Adipocyte (in vitro differentiated cells): ENCODE results near the gene PRKCB.
A peak's percentile ranks its signal among the peaks of the same experiment; 100 is the strongest.
"Not testable (repeated sequence)": the region's sequence is repeated elsewhere in the genome, so short reads cannot be mapped to it uniquely, and the experiment has no call there.

Source experiments
- DNase-seq: peaks from one replicate; pipeline ENCODE4 v3.0.0-alpha.2; 2015; ENCODE audit warnings: low read depth
- H3K27me3 ChIP-seq: replicated peaks from 2 replicates; pipeline ENCODE4 v1.7.0; 2013; ENCODE audit warnings: mild to moderate bottlenecking, low read length, moderate library complexity; ENCODE audit not compliant: control insufficient read depth, insufficient read depth
- H3K36me3 ChIP-seq: 2 replicates; pipeline ENCODE4 v1.7.0; 2013; ENCODE audit warnings: low read length, mild to moderate bottlenecking, moderate library complexity; ENCODE audit not compliant: control insufficient read depth, insufficient read depth, severe bottlenecking
- H3K4me1 ChIP-seq: 2 replicates; pipeline ENCODE4 v1.7.0; 2013; ENCODE audit warnings: mild to moderate bottlenecking, low read length, moderate library complexity; ENCODE audit not compliant: control insufficient read depth, insufficient read depth
- H3K4me3 ChIP-seq: 2 replicates; pipeline ENCODE4 v1.7.0; 2013; ENCODE audit warnings: mild to moderate bottlenecking, low read length, moderate library complexity
- H3K9ac ChIP-seq: 2 replicates; pipeline ENCODE4 v1.7.0; 2013; ENCODE audit warnings: mild to moderate bottlenecking, low read length, moderate library complexity
- H3K9me3 ChIP-seq: 2 replicates; pipeline ENCODE4 v1.7.0; 2013; ENCODE audit warnings: mild to moderate bottlenecking, low read length, moderate library complexity; ENCODE audit not compliant: control insufficient read depth

PRKCB gene

DNA sequence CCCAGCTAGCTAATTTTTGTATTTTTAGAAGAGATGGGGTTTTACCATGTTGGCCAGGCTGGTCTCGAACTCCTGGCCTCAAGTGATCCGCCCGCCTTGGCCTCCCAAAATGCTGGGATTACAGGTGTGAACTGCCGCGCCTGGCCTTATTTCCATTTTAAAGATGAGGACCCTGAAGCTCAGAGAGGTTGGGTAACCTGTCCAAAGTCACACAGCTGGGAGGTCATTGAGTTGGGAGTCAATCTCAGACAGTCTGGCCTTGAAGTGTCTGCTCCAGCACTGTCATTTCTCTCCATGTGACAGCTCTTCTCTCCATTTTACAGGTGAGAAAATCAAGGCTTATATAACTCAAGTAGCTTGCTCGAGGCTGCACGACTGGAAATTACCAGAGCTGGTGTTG lies 179.2 kb downstream of the PRKCB start:
- peaks cover 17% of the 10 kb centered on the region for H3K27me3 ChIP-seq
- not testable (repeated sequence) for H3K9me3 ChIP-seq, H3K9ac ChIP-seq, DNase-seq, H3K4me1 ChIP-seq, H3K36me3 ChIP-seq, H3K4me3 ChIP-seq

GRCh38 chr16:24015923-24016322 lies 180.1 kb downstream of the PRKCB start:
- Histone ChIP-seq H3K4me3 (no peak overlapping the region), H3K9me3 (no peaks in the 10 kb centered on the region), H3K9ac (no peak overlapping the region), H3K27me3 (peaks cover 20% of the 10 kb centered on the region), H3K36me3 (no peaks in the 10 kb centered on the region), H3K4me1 (no peaks in the 10 kb centered on the region)
- no peak for DNase-seq

DNA sequence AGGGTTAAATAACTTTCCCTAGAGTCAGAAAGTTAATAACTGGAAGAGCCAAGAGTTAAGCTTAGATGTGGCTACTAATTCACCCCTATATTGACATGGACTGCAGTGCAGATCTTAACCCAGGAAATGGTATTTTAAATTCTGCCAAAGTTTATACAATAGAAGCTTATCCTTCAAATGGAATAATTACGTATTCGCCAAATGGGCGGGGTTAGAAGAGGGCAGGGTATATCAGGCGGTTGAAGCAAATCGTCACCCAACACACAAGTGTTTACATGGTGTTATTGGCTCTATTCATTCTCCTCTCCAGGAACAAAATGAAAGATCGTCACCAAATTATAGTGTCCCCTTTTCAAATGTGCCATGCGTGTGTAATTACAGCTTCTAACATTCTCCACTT lies 182.7 kb downstream of the PRKCB start:
- Histone ChIP-seq H3K4me3 (no peak overlapping the region), H3K9ac (no peak overlapping the region), H3K4me1 (no peaks in the 10 kb centered on the region), H3K36me3 (no peaks in the 10 kb centered on the region), H3K9me3 (no peaks in the 10 kb centered on the region), H3K27me3 (peaks cover 10% of the 10 kb centered on the region)
- DNase-seq: no peak

GRCh38 chr16:24022797-24023196 lies 187.0 kb downstream of the PRKCB start:
- H3K4me3 ChIP-seq: no peak overlapping the region
- no peak overlapping the region for H3K9ac ChIP-seq
- peaks cover 40% of the 10 kb centered on the region for H3K27me3 ChIP-seq
- no peaks in the 10 kb centered on the region for H3K9me3 ChIP-seq
- DNase-seq: no peak
- no peaks in the 10 kb centered on the region for H3K36me3 ChIP-seq
- no peaks in the 10 kb centered on the region for H3K4me1 ChIP-seq

DNA sequence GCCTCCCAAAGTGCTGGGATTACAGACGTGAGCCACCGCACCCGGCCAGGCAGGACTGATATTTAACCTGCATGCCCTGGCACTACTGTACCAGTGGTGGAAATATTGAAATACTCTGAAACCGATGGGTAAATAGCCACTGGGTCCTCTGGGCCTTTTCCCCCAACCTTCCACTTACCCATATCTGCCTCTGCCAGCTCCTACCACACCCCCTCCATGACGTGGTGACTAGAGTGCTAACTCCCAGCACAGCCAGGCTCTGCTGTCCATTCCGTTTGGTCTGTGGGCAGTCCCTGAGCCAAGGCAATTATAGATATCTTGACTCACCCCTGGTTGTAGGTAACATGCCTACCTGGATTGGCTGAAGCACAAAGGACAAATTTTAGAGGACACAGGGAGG lies 187.8 kb downstream of the PRKCB start:
- Histone ChIP-seq H3K36me3 (no peaks in the 10 kb centered on the region), H3K4me1 (no peaks in the 10 kb centered on the region), H3K4me3 (no peak overlapping the region), H3K9ac (no peak overlapping the region), H3K27me3 (peaks cover 41% of the 10 kb centered on the region), H3K9me3 (no peaks in the 10 kb centered on the region)
- no peak for DNase-seq

DNA sequence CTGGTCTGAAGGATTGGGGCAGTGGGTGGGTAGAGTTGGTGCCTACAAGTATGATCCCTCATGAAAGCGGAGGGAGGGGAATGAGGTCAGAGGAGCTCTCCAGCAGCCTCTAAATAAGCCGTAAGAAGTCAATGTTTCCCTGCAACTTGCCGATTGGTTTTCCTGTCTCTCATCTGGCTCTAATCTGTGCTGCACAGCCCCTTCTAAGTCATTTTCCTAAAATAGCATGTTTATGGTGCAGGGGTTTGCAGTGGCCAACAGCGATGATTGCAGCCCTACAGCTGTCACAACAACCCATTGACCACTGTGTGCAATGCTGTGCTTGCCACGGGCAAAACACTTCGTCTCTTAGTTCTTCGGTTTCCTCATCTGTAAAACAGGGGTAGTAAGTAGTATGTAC lies 189.2 kb downstream of the PRKCB start:
- no peak for DNase-seq
- H3K9ac ChIP-seq: no peak overlapping the region
- peaks cover 47% of the 10 kb centered on the region for H3K27me3 ChIP-seq
- H3K4me3 ChIP-seq: no peak overlapping the region
- no peaks in the 10 kb centered on the region for H3K36me3 ChIP-seq
- no peaks in the 10 kb centered on the region for H3K9me3 ChIP-seq
- peaks cover 3% of the 10 kb centered on the region for H3K4me1 ChIP-seq

DNA sequence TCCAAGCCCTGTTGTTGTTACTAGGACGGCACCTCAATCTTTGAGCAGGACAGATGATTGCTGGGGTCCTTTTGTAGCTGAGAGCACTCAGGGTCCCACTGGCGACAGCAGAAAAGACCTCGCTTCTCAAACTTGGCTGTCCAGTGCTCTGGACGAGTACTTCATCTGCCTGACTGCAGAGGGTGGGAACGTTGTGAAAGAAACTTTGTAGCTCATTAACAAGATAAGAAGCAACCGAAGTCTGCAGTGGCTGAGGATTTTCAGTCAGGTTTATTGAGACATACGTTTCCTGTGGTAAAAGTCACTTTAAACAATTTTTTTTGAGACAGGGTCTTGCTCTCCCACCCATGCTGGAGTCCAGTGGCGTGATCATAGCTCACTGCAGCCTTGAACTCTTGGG lies 191.7 kb downstream of the PRKCB start:
- Histone ChIP-seq H3K27me3 (peaks cover 45% of the 10 kb centered on the region), H3K4me3 (no peak overlapping the region), H3K36me3 (no peaks in the 10 kb centered on the region), H3K9me3 (no peaks in the 10 kb centered on the region), H3K4me1 (peaks cover 4% of the 10 kb centered on the region), H3K9ac (no peak overlapping the region)
- no peak for DNase-seq

- not testable (repeated sequence) for H3K9me3 ChIP-seq
These were observed 194.1 kb downstream of the PRKCB start for GRCh38 chr16:24029841-24030240.

DNA sequence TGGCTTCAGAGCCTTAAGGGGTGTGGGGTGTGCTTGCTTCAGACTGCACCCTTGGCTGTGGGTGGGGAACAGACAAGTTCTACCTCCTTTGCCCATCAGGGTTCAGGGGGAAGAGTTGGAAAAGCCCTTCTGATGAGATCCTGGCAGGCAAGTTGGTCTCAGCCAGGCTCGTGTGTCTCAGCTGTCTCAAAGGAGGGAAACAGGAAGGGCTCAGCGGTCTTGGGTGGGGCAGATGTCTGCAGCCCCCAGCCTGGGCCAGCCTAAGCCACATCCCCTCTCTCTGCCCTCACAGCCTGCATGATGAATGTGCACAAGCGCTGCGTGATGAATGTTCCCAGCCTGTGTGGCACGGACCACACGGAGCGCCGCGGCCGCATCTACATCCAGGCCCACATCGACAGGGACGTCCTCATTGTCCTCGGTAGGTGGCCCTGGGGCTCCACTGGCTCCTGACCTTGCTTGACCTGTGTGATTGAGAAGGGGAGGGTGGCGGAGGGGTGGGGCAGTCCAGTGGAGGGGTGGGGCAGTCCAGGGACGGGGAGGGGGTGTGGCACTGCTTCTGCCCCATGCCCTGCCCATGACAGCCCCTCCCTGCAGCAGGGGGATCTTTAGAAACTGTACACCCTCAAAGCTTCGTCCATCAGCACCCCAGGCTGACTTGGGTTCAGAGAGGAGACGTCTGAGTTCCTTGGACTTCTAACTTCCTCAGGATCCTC lies 199.5 kb downstream of the PRKCB start:
- no peak for DNase-seq
- Histone ChIP-seq H3K27me3 (peaks cover 31% of the 10 kb centered on the region), H3K9ac (no peak overlapping the region), H3K4me3 (no peak overlapping the region), H3K4me1 (no peaks in the 10 kb centered on the region), H3K36me3 (no peaks in the 10 kb centered on the region), H3K9me3 (peaks cover 8% of the 10 kb centered on the region)

More at GRCh38 chr16:24029841-24030240, 194.1 kb downstream of the PRKCB start:
- peaks cover 40% of the 10 kb centered on the region for H3K27me3 ChIP-seq
- H3K9ac ChIP-seq, DNase-seq, H3K4me3 ChIP-seq, H3K4me1 ChIP-seq, H3K36me3 ChIP-seq: not testable (repeated sequence)

DNA sequence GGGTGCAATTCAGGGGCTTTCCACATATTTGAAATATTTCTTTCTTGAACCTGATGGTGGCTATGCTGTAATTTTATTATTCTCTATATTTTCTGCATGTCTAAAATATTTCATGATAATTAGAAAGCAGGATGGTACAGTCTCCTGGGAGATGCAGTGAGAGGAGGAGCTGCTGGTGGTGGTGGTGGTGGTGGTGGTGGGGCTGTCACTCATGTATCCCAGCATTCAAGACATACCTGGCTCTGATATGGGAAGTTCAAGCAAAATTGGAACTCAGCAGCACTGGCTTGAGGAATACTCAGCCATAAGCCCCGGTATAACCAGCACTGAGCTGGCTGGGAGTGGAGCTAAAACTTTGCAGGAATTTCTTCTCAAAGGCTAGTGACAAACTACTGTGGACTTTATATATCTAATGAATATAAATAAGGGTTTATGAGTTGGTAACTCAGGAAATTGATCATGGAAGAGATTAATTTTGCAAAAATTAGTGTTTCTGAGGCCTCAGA lies 200.3 kb downstream of the PRKCB start:
- Histone ChIP-seq H3K36me3 (no peaks in the 10 kb centered on the region), H3K9me3 (peaks cover 8% of the 10 kb centered on the region), H3K9ac (no peak overlapping the region), H3K4me3 (no peak overlapping the region), H3K4me1 (no peaks in the 10 kb centered on the region), H3K27me3 (peaks cover 36% of the 10 kb centered on the region)
- DNase-seq: no peak

DNA sequence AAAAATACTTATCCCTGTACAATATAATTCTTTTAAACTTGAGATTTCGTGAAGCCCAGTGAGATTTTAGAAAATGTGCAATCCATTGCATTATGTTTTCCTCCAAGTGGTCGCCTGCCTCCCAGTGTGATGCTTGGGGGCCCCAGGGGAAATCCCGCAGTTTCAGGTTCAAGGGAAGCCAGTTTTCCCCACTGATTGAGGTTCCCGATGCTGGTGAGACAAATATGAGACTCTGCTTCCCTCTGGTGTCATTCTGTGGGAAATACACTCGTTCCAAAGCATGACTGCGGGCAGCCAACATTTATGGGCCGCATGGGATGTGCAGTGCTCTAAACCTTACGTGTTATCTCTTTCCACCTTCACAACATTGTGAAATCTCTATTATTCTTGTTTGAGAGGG lies 200.8 kb downstream of the PRKCB start:
- no peak overlapping the region for H3K9ac ChIP-seq
- no peaks in the 10 kb centered on the region for H3K36me3 ChIP-seq
- peak; percentile 74 for DNase-seq
- H3K4me3 ChIP-seq: no peak overlapping the region
- H3K27me3 ChIP-seq: peaks cover 36% of the 10 kb centered on the region
- peaks cover 8% of the 10 kb centered on the region for H3K9me3 ChIP-seq
- no peaks in the 10 kb centered on the region for H3K4me1 ChIP-seq

GRCh38 chr16:24037335-24037734 lies 201.6 kb downstream of the PRKCB start:
- Histone ChIP-seq H3K4me1 (no peaks in the 10 kb centered on the region), H3K36me3 (no peaks in the 10 kb centered on the region), H3K4me3 (no peak overlapping the region), H3K9me3 (peaks cover 8% of the 10 kb centered on the region), H3K9ac (no peak overlapping the region), H3K27me3 (peaks cover 36% of the 10 kb centered on the region)
- no peak for DNase-seq
